ENCODE results near the gene SLC39A9. TPM values are rescaled to one million over a fixed set of nuclear protein-coding genes. Genes with fewer than 3 reads are reported as not detected.
"Not testable (repeated sequence)": the region's sequence is repeated elsewhere in the genome, so short reads cannot be mapped to it uniquely, and the experiment has no call there.

Gene SLC39A9
- total RNA-seq, 1 donor from 2014 or later, result 59.1 TPM

GRCh38 chr14:69491193-69491592 is 92.7 kb downstream of the SLC39A9 start:
- Mint-ChIP-seq H3K9me3 (no peaks in the 10 kb centered on the region), H3K27ac (no peak overlapping the region), H3K36me3 (no peaks in the 10 kb centered on the region), H3K4me1 (peaks cover 2% of the 10 kb centered on the region), H3K27me3 (ENCODE audit: low read depth) (peaks cover 60% of the 10 kb centered on the region), H3K4me3 (no peak overlapping the region)
- no peak for TF ChIP-seq CTCF (IDR thresholded peaks at IDR 0.05; ENCODE audit: unreplicated experiment)
- no peak for DNase-seq (ENCODE audit: low spot score in 2 of 2, unreplicated experiment in 2 of 2)

- H3K4me3 Mint-ChIP-seq, result no peak overlapping the region
- no peak for TF ChIP-seq CTCF (IDR thresholded peaks at IDR 0.05; ENCODE audit: unreplicated experiment)
- H3K27ac Mint-ChIP-seq, result no peak overlapping the region
- no peak for DNase-seq (ENCODE audit: low spot score in 2 of 2, unreplicated experiment in 2 of 2)
- no peaks in the 10 kb centered on the region for H3K4me1 Mint-ChIP-seq
- H3K9me3 Mint-ChIP-seq, result no peaks in the 10 kb centered on the region
- H3K27me3 Mint-ChIP-seq (ENCODE audit: low read depth), result peaks cover 44% of the 10 kb centered on the region
- H3K36me3 Mint-ChIP-seq, result no peaks in the 10 kb centered on the region
Measured at GRCh38 chr14:69493038-69493437, 94.5 kb downstream of the SLC39A9 start.

GRCh38 chr14:69493791-69494190 is 95.3 kb downstream of the SLC39A9 start:
- Mint-ChIP-seq H3K27ac (no peak overlapping the region), H3K4me3 (no peak overlapping the region), H3K9me3 (no peaks in the 10 kb centered on the region), H3K36me3 (no peaks in the 10 kb centered on the region), H3K27me3 (ENCODE audit: low read depth) (peaks cover 36% of the 10 kb centered on the region), H3K4me1 (no peaks in the 10 kb centered on the region)
- DNase-seq (ENCODE audit: low spot score in 2 of 2, unreplicated experiment in 2 of 2), result no peak
- no peak for TF ChIP-seq CTCF (IDR thresholded peaks at IDR 0.05; ENCODE audit: unreplicated experiment)

DNA sequence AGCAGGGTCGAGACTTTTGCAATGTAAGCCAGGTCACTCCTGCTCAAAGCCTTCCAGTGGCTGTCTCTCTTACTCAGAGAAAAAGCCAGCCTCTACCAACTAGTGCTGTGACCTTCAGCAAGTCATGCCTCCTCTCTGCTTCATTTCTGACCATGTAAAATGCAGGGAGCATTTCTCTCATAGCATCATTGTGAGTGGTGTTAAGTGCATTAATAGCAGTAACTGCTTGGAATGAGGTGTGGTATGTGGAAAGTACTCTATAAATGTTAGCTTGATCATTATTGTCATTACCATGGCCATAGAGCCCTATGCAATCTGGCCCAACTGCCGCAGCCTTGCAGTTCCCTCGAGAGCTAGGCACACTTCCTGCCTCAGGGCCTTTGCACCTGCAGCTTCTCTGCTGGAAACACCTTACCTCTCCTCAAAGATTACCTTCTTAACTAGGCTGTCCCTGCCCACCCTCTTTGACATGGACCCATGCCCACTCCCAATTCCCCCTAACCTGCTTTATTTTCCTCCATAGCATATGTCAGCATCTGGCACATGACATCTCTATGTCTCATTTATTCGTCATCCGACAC is 96.9 kb downstream of the SLC39A9 start:
- Mint-ChIP-seq H3K4me3 (no peak overlapping the region), H3K4me1 (no peaks in the 10 kb centered on the region), H3K36me3 (no peaks in the 10 kb centered on the region), H3K27ac (no peak overlapping the region), H3K27me3 (ENCODE audit: low read depth) (peaks cover 30% of the 10 kb centered on the region), H3K9me3 (no peaks in the 10 kb centered on the region)
- DNase-seq (ENCODE audit: low spot score in 2 of 2, unreplicated experiment in 2 of 2), result no peak
- no peak for TF ChIP-seq CTCF (IDR thresholded peaks at IDR 0.05; ENCODE audit: unreplicated experiment)

- H3K4me3 Mint-ChIP-seq; H3K36me3 Mint-ChIP-seq; H3K27ac Mint-ChIP-seq; H3K9me3 Mint-ChIP-seq; DNase-seq (ENCODE audit: low spot score in 2 of 2, unreplicated experiment in 2 of 2): not testable (repeated sequence)
- Mint-ChIP-seq H3K4me1 (peaks cover 16% of the 10 kb centered on the region), H3K27me3 (ENCODE audit: low read depth) (peaks cover 26% of the 10 kb centered on the region)
Measured at GRCh38 chr14:69497866-69498265, 99.4 kb downstream of the SLC39A9 start.

DNA sequence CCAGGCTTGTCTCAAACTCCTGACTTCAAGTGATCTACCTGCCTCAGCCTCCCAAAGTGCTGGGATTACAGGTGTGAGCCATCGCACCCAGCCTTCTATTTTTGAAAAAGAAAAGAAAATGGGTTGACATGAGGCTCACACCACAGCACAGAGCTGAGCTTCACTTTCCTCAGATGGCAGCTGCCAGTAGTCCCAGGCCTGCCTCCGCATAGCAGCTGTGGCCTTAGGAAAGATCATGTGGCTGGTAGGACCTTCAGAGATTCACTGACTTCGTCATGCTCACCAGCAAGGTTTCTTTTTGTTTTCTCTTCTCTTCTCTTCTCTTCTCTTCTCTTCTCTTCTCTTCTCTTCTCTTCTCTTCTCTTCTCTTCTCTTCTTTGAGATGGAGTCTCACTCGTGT is 99.8 kb downstream of the SLC39A9 start:
- H3K9me3 Mint-ChIP-seq; H3K27ac Mint-ChIP-seq; H3K36me3 Mint-ChIP-seq; DNase-seq (ENCODE audit: low spot score in 2 of 2, unreplicated experiment in 2 of 2); H3K4me3 Mint-ChIP-seq: not testable (repeated sequence)
- Mint-ChIP-seq H3K4me1 (peaks cover 16% of the 10 kb centered on the region), H3K27me3 (ENCODE audit: low read depth) (peaks cover 24% of the 10 kb centered on the region)

DNA sequence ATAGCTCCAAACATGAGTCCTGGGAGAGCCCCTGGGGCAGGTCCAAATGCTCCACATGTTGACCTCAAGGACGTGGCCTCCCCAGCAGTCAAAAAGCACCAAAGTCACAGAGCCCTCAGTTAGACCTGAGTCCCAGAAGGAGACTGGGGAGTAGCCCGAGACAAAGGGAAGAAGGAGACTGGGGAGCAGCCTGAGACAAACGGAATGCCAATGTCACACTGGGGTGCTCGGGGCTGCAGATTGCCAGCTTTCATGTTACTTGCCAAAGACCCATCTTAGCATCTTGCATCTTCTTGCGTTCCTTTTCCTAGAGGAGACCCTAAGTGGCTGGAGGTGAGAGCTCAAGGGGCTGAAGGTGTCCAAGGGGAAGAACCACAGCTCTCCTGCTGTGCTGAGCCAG is 100.9 kb downstream of the SLC39A9 start:
- Mint-ChIP-seq H3K27ac (no peak overlapping the region), H3K9me3 (no peaks in the 10 kb centered on the region), H3K27me3 (ENCODE audit: low read depth) (peaks cover 17% of the 10 kb centered on the region), H3K4me1 (peaks cover 16% of the 10 kb centered on the region), H3K36me3 (no peaks in the 10 kb centered on the region), H3K4me3 (no peak overlapping the region)
- TF ChIP-seq CTCF (IDR thresholded peaks at IDR 0.05; ENCODE audit: unreplicated experiment), result no peak
- DNase-seq (ENCODE audit: low spot score in 2 of 2, unreplicated experiment in 2 of 2), result no peak
